HEK293 (cell line): ENCODE data around the gene AK8.

Experiments used
- CTCF ChIA-PET: fragments of 350-600 bp; formaldehyde crosslinking; extraction: SDS; loops from one replicate; lab custom pipeline; 2021; ENCODE audit warnings: antibody characterized with exemption; lab: Yijun Ruan, JAX
- POLR2A ChIA-PET: fragments of 300-600 bp; formaldehyde crosslinking; extraction: SDS; loops from one replicate; lab custom pipeline; 2020; ENCODE audit warnings: antibody characterized with exemption, inconsistent platforms; lab: Yijun Ruan, JAX
- H3K27ac ChIP-seq: fragments of 200-500 bp; sonication (Bioruptor generic); 2 replicates; pipeline ENCODE4 v1.5.1; 2014; ENCODE audit warnings: low read depth, low read length, control low read depth, inconsistent platforms; ENCODE audit errors: extremely low read depth
- H3K36me3 ChIP-seq, 2 experiments: fragments of 200-500 bp in 1 of 2; sonication (Bioruptor generic) in 1 of 2; 1 replicate in 1 of 2; 2 replicates in 1 of 2; pipeline ENCODE4 v1.5.1; 2014 to 2017; ENCODE audit warnings: inconsistent platforms in 2 of 2, low read length in 2 of 2; ENCODE audit not compliant: control insufficient read depth in 2 of 2, insufficient read depth in 1 of 2
- H3K4me1 ChIP-seq: fragments of 200-500 bp; sonication (Bioruptor generic); 2 replicates; pipeline ENCODE4 v1.5.1; 2014; ENCODE audit warnings: mild to moderate bottlenecking, low read length, inconsistent platforms; ENCODE audit not compliant: control insufficient read depth, insufficient read depth
- H3K4me3 ChIP-seq: 2 replicates; pipeline ENCODE4 v1.5.1; 2011; ENCODE audit warnings: low read depth, mild to moderate bottlenecking, control low read depth, low read length, moderate library complexity
- H3K9me3 ChIP-seq: fragments of 200-500 bp; sonication (Bioruptor generic); 2 replicates; pipeline ENCODE4 v1.5.1; 2014; ENCODE audit warnings: low read depth, low read length, inconsistent platforms; ENCODE audit not compliant: control insufficient read depth, insufficient read depth
- EGR2 ChIP-seq: fragments of 450-650 bp; formaldehyde crosslinking; IDR thresholded peaks from 2 replicates; pipeline ENCODE4 v1.5.1; 2016; ENCODE audit warnings: low read depth, missing biosample characterization, missing genetic modification characterization
- GLIS1 ChIP-seq: fragments of 450-650 bp; formaldehyde crosslinking; IDR thresholded peaks from 2 replicates; pipeline ENCODE4 v1.5.1; 2016; ENCODE audit warnings: missing biosample characterization, missing genetic modification characterization
- OSR2 ChIP-seq: fragments of 450-650 bp; formaldehyde crosslinking; IDR thresholded peaks from 2 replicates; pipeline ENCODE4 v1.5.1; 2016; ENCODE audit warnings: missing biosample characterization, missing genetic modification characterization
- PBX3 ChIP-seq: sonication (generic); formaldehyde crosslinking; IDR thresholded peaks from 2 replicates; pipeline ENCODE4 v1.8.1; 2022; ENCODE audit warnings: mild to moderate bottlenecking, moderate library complexity, missing genetic modification reagents
- SP3 ChIP-seq: fragments of 450-650 bp; formaldehyde crosslinking; IDR thresholded peaks from 2 replicates; pipeline ENCODE4 v1.5.1; 2016; ENCODE audit warnings: missing biosample characterization, missing genetic modification characterization
- ZBTB11 ChIP-seq: fragments of 450-650 bp; formaldehyde crosslinking; conservative IDR thresholded peaks from 2 replicates; pipeline ENCODE4 v1.5.1; 2016; ENCODE audit warnings: low read depth, missing biosample characterization, missing genetic modification characterization
- ZBTB48 ChIP-seq: fragments of 450-650 bp; formaldehyde crosslinking; IDR thresholded peaks from 2 replicates; pipeline ENCODE4 v1.5.1; 2016; ENCODE audit warnings: missing biosample characterization, missing genetic modification characterization
- ZIC2 ChIP-seq: fragments of 450-650 bp; formaldehyde crosslinking; IDR thresholded peaks from 2 replicates; pipeline ENCODE4 v1.5.1; 2016; ENCODE audit warnings: missing biosample characterization, missing genetic modification characterization
- ZNF148 ChIP-seq: fragments of 450-650 bp; formaldehyde crosslinking; IDR thresholded peaks from 2 replicates; pipeline ENCODE4 v1.5.0; 2017; ENCODE audit warnings: missing biosample characterization, missing genetic modification characterization, borderline replicate concordance
- ZNF26 ChIP-seq: fragments of 450-650 bp; formaldehyde crosslinking; IDR thresholded peaks from 2 replicates; pipeline ENCODE4 v1.5.1; 2016; ENCODE audit warnings: missing biosample characterization, missing genetic modification characterization
- ZNF341 ChIP-seq: fragments of 450-650 bp; formaldehyde crosslinking; IDR thresholded peaks from 2 replicates; pipeline ENCODE4; 2016; ENCODE audit warnings: low read depth, missing biosample characterization, missing genetic modification characterization
- ZNF37A ChIP-seq: fragments of 450-650 bp; IDR thresholded peaks from 2 replicates; pipeline ENCODE4 v1.5.1; 2018; ENCODE audit warnings: missing biosample characterization, missing genetic modification characterization
- ZNF488 ChIP-seq: fragments of 450-650 bp; formaldehyde crosslinking; IDR thresholded peaks from 2 replicates; pipeline ENCODE4 v1.5.1; 2016; ENCODE audit warnings: missing biosample characterization, missing genetic modification characterization
- ZNF585B ChIP-seq: fragments of 450-650 bp; formaldehyde crosslinking; IDR thresholded peaks from 2 replicates; pipeline ENCODE4 v1.5.1; 2016; ENCODE audit warnings: missing biosample characterization, missing genetic modification characterization
- ZSCAN5A ChIP-seq: fragments of 450-650 bp; formaldehyde crosslinking; IDR thresholded peaks from 2 replicates; pipeline ENCODE4 v1.5.1; 2016; ENCODE audit warnings: missing biosample characterization, missing genetic modification characterization
- TF ChIP-seq, protein P1 (sequence below): fragments of 450-650 bp; formaldehyde crosslinking; IDR thresholded peaks from 2 replicates; pipeline ENCODE4 v1.5.1; 2017; ENCODE audit warnings: missing biosample characterization, missing genetic modification characterization
- TF ChIP-seq, protein P2 (sequence below): fragments of 450-650 bp; IDR thresholded peaks from 2 replicates; pipeline ENCODE4 v1.5.1; 2018; ENCODE audit warnings: missing biosample characterization, mild to moderate bottlenecking, missing genetic modification characterization

Gene AK8

GRCh38 chr9:132742821-132743311 is 135.2 kb downstream of the AK8 start:
- no peak overlapping the region for H3K27ac ChIP-seq
- H3K9me3 ChIP-seq, result no peaks in the 10 kb centered on the region
- no peak overlapping the region for H3K4me3 ChIP-seq
- peaks cover 21% of the 10 kb centered on the region; the same call in 1 of the 2 replicates for H3K4me1 ChIP-seq
- POLR2A ChIA-PET, result no interaction called here
- CTCF ChIA-PET, result no interaction called here
- TF ChIP-seq ZNF148 (tag by site-specific recombination), result no peak
- TF ChIP-seq ZNF26 (tag by site-specific recombination), result no peak
- TF ChIP-seq ZNF37A, result no peak
- peak; percentile 49 for TF ChIP-seq ZIC2 (tag by site-specific recombination)
- no peak for TF ChIP-seq ZNF341 (tag by site-specific recombination)
- no peak for TF ChIP-seq OSR2 (tag by site-specific recombination)
- no peak for TF ChIP-seq ZNF585B (tag by site-specific recombination)
- TF ChIP-seq ZNF488 (tag by site-specific recombination), result no peak
- TF ChIP-seq, all 188 proteins: peak for 1
- no peaks in the 10 kb centered on the region for H3K36me3 ChIP-seq

DNA sequence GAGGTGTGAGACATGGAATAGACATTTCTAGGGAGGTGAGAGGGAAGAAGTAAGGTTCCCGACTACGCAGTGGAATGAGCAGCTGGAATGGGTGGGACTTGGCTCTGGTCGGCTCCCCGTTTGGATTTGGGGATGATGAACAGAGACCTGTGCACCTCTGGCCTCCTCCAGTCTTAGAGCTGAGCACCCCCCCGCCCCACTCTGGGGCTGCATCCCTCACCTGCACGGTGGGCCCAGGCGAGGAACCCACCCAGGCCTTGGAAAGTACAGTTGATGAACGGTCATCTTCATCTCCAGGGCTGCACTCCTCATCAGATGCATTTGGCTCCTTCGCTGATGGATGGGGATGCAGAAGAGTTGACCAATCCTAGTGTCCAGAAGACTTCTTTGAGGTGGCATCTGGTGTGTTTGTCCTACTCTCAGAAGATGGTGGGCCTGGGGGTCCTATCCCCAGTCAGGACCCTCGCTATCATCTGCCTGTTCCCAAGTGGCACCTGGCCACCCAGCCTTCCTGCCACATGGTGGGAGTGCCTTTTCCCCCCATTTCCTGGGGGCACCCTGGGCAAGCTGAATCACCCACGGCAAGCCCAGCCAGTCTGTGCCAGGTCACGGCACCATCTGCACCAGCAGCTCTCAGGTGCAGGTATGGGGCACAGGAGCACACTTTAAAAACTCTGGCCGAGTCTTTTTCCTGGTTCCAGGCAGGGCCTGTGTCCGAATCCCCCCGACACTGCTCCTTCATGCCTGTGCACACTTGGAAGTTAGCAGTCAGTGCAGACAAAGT is 137.4 kb downstream of the AK8 start:
- Histone ChIP-seq H3K4me1 (peaks cover 21% of the 10 kb centered on the region; the same call in 1 of the 2 replicates), H3K27ac (no peak overlapping the region), H3K9me3 (no peaks in the 10 kb centered on the region), H3K4me3 (no peak overlapping the region), H3K36me3 (no peaks in the 10 kb centered on the region)
- CTCF ChIA-PET, result no interaction called here
- POLR2A ChIA-PET, result no interaction called here
- TF ChIP-seq EGR2 (tag by site-specific recombination) (no peak), PBX3 (CRISPR knock-in tag) (no peak), SP3 (tag by site-specific recombination) (no peak), ZBTB11 (no peak), ZBTB48 (tag by site-specific recombination) (no peak), GLIS1 (tag by site-specific recombination) (no peak), ZSCAN5A (tag by site-specific recombination) (no peak)
- TF ChIP-seq, protein P1, sequence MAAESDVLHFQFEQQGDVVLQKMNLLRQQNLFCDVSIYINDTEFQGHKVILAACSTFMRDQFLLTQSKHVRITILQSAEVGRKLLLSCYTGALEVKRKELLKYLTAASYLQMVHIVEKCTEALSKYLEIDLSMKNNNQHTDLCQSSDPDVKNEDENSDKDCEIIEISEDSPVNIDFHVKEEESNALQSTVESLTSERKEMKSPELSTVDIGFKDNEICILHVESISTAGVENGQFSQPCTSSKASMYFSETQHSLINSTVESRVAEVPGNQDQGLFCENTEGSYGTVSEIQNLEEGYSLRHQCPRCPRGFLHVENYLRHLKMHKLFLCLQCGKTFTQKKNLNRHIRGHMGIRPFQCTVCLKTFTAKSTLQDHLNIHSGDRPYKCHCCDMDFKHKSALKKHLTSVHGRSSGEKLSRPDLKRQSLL (tag by site-specific recombination), result no peak
- TF ChIP-seq, protein P2, sequence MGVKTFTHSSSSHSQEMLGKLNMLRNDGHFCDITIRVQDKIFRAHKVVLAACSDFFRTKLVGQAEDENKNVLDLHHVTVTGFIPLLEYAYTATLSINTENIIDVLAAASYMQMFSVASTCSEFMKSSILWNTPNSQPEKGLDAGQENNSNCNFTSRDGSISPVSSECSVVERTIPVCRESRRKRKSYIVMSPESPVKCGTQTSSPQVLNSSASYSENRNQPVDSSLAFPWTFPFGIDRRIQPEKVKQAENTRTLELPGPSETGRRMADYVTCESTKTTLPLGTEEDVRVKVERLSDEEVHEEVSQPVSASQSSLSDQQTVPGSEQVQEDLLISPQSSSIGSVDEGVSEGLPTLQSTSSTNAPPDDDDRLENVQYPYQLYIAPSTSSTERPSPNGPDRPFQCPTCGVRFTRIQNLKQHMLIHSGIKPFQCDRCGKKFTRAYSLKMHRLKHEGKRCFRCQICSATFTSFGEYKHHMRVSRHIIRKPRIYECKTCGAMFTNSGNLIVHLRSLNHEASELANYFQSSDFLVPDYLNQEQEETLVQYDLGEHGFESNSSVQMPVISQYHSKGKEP (tag by site-specific recombination), result no peak
